GM23248 (cell line): Measurements from ENCODE around the gene FBXW11.

ENCODE experiments used
- EZH2 ChIP-seq: fragments of 200-600 bp; sonication (generic); IDR thresholded peaks from 2 replicates; pipeline ENCODE4 v1.6.1; 2018; ENCODE audit warnings: antibody characterized with exemption, mild to moderate bottlenecking; ENCODE audit not compliant: insufficient read depth, poor library complexity, severe bottlenecking
- EZH2phosphoT487 ChIP-seq: fragments of 200-600 bp; sonication (generic); IDR thresholded peaks from 2 replicates; pipeline ENCODE4 v1.6.1; 2018; ENCODE audit warnings: antibody characterized with exemption, moderate library complexity, mild to moderate bottlenecking, low read depth; ENCODE audit not compliant: insufficient read depth

DNA sequence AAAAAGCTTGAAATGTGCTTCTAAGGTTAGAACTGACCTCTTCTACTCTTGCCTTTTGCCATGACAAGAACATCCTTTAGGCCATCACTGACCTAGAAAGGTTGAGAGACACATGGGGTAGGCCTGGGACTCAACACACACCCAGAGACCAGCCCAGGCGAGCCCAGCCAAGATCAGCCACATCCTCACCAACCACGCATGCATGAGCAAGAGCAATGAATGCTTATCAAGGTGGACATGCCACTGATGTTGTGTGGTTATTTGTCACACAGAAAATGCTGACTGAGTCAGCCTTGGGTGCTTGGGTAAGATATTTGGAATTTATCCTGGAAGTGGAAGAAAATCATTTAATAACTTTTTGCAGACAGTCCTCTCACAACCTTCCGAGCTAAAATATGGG is 181.4 kb downstream of the FBXW11 start:
- TF ChIP-seq EZH2 (no peak), EZH2phosphoT487 (no peak)
